Astrocyte (in vitro differentiated cells and primary cell): Measurements from ENCODE around the gene MPND. TPM values are rescaled to one million over a fixed set of nuclear protein-coding genes. Genes with fewer than 3 reads are reported as not detected.

Experiments used
- DNase-seq: peaks from one replicate; pipeline ENCODE4 v3.0.0-alpha.2; 2010; ENCODE audit warnings: low read depth
- FAIRE-seq: peaks from 2 replicates; lab custom pipeline; 2011; peaks lifted over from hg19 to GRCh38; lab: Jason Lieb, UNC
- H2AFZ ChIP-seq: 2 replicates; pipeline ENCODE4 v1.6.0; 2012; ENCODE audit warnings: low read depth, low read length, inconsistent platforms
- H3K27ac ChIP-seq: 2 replicates; pipeline ENCODE4 v1.5.1; 2011; ENCODE audit warnings: low read depth, low read length, inconsistent platforms
- H3K27me3 ChIP-seq: 2 replicates; pipeline ENCODE4 v1.6.0; 2011; ENCODE audit warnings: low read length, inconsistent platforms; ENCODE audit not compliant: insufficient read depth
- H3K36me3 ChIP-seq: 2 replicates; pipeline ENCODE4 v1.5.1; 2011; ENCODE audit warnings: low read length, inconsistent platforms; ENCODE audit not compliant: insufficient read depth
- H3K4me1 ChIP-seq: 2 replicates; pipeline ENCODE4 v1.5.1; 2011; ENCODE audit warnings: low read length, inconsistent platforms; ENCODE audit not compliant: insufficient read depth
- H3K4me2 ChIP-seq: 2 replicates; pipeline ENCODE4 v1.6.0; 2012; ENCODE audit warnings: low read length, inconsistent platforms
- H3K4me3 ChIP-seq: 2 replicates; pipeline ENCODE4 v1.5.1; 2011; ENCODE audit warnings: low read depth, mild to moderate bottlenecking, low read length, inconsistent platforms; ENCODE audit not compliant: insufficient read depth
- H3K79me2 ChIP-seq: 2 replicates; pipeline ENCODE4 v1.6.0; 2012; ENCODE audit warnings: mild to moderate bottlenecking, low read length, inconsistent platforms; ENCODE audit not compliant: insufficient read depth
- H3K9ac ChIP-seq: 2 replicates; pipeline ENCODE4 v1.6.0; 2012; ENCODE audit warnings: mild to moderate bottlenecking, low read length, inconsistent platforms
- H3K9me3 ChIP-seq: 2 replicates; pipeline ENCODE4 v1.5.1; 2012; ENCODE audit warnings: low read depth, mild to moderate bottlenecking, low read length, inconsistent platforms; ENCODE audit not compliant: insufficient read depth
- H4K20me1 ChIP-seq: 2 replicates; pipeline ENCODE4 v1.6.0; 2012; ENCODE audit warnings: low read length, inconsistent platforms; ENCODE audit not compliant: insufficient read depth
- H3K27ac Mint-ChIP-seq: one replicate; pipeline ENCODE4 v1.8.0; 2021; ENCODE audit warnings: mild to moderate bottlenecking, mixed read lengths; ENCODE audit not compliant: unreplicated experiment
- H3K27me3 Mint-ChIP-seq: one replicate; pipeline ENCODE4 v1.8.0; 2021; ENCODE audit warnings: low read depth, mixed read lengths; ENCODE audit not compliant: unreplicated experiment
- H3K36me3 Mint-ChIP-seq: one replicate; pipeline ENCODE4 v1.8.0; 2021; ENCODE audit warnings: low read depth, mixed read lengths; ENCODE audit not compliant: unreplicated experiment
- H3K4me1 Mint-ChIP-seq: one replicate; pipeline ENCODE4 v1.8.0; 2021; ENCODE audit warnings: low read depth, mixed read lengths; ENCODE audit not compliant: unreplicated experiment
- H3K4me3 Mint-ChIP-seq: one replicate; pipeline ENCODE4 v1.8.0; 2021; ENCODE audit warnings: mild to moderate bottlenecking, moderate library complexity, mixed read lengths; ENCODE audit not compliant: unreplicated experiment
- H3K9me3 Mint-ChIP-seq: one replicate; pipeline ENCODE4 v1.8.0; 2021; ENCODE audit warnings: mild to moderate bottlenecking, mixed read lengths; ENCODE audit not compliant: unreplicated experiment
- CTCF ChIP-seq: IDR thresholded peaks from 2 replicates; pipeline ENCODE4 v1.5.1; 2011; ENCODE audit warnings: low read depth, mild to moderate bottlenecking, inconsistent platforms, low read length, moderate library complexity; ENCODE audit not compliant: insufficient read depth
- EZH2 ChIP-seq: IDR thresholded peaks from 2 replicates; pipeline ENCODE4 v1.6.1; 2012; ENCODE audit warnings: mild to moderate bottlenecking, low read length, inconsistent platforms; ENCODE audit not compliant: insufficient read depth
- total RNA-seq: library from RNA; stranded (reverse); gene quantifications from 2 replicates; pipeline ENCODE4 v1.2.1, GENCODE V29; 2021

Gene MPND
- total RNA-seq, 1 donor from 2014 or later, result 14.7 TPM

DNA sequence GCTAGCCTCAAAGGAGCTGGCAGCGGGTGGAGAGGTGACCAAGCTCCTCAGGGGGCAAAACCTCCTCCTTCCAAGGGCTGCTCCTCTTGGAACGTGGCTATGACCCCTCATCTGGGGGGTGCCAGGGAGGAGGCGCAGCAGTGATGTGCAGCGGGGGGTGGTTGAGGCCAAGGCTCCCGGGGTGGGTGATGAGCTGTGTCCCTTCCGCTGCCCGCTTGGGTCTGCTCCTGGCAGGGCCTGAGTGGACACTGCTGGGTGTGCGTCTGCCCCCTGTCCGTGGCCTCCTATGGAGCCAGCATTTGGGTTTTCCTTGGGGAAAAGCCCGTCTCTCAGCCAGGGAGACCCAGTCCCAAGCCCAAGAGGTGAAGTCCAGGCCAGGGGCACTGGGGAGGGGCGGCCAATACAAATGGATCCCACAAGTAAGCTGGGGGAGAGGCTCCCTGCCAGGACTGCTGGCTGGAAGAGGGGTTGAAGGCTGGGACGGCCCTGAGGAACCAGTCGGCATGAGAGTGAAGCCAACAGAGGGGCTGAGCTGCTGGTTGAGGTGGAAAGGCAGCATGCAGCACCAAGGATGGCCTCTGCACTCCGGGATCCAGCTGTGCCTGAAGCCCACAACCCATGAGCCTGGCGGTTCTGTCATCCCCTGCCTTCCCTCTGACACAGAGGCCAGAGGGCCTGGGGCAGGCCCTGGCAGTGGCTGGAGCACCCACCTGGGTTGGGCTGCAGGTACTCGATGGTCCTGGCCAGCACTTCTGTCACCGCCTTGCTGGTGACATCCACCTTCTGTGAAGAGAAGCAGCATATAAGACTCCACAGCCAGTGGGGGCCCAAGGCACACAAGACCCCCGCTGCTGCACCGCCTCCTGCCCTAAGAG is 22.7 kb downstream of the MPND start:
- Histone ChIP-seq H3K27ac (no peak overlapping the region), H3K9me3 (no peaks in the 10 kb centered on the region), H3K4me2 (no peak overlapping the region), H3K9ac (no peak overlapping the region), H3K36me3 (peaks cover 6% of the 10 kb centered on the region), H2AFZ (no peak overlapping the region), H3K79me2 (peaks cover 50% of the 10 kb centered on the region), H3K4me3 (no peak overlapping the region), H4K20me1 (peaks cover 63% of the 10 kb centered on the region), H3K4me1 (peaks cover 22% of the 10 kb centered on the region), H3K27me3 (no peaks in the 10 kb centered on the region)
- H3K27ac Mint-ChIP-seq, result no peak overlapping the region
- peaks cover 13% of the 10 kb centered on the region for H3K4me1 Mint-ChIP-seq
- peaks cover 5% of the 10 kb centered on the region for H3K36me3 Mint-ChIP-seq
- no peak overlapping the region for H3K4me3 Mint-ChIP-seq
- FAIRE-seq, result no peak
- no peaks in the 10 kb centered on the region for H3K9me3 Mint-ChIP-seq
- H3K27me3 Mint-ChIP-seq, result no peaks in the 10 kb centered on the region
- no peak for DNase-seq
- TF ChIP-seq EZH2, result no peak
- no peak for TF ChIP-seq CTCF

DNA sequence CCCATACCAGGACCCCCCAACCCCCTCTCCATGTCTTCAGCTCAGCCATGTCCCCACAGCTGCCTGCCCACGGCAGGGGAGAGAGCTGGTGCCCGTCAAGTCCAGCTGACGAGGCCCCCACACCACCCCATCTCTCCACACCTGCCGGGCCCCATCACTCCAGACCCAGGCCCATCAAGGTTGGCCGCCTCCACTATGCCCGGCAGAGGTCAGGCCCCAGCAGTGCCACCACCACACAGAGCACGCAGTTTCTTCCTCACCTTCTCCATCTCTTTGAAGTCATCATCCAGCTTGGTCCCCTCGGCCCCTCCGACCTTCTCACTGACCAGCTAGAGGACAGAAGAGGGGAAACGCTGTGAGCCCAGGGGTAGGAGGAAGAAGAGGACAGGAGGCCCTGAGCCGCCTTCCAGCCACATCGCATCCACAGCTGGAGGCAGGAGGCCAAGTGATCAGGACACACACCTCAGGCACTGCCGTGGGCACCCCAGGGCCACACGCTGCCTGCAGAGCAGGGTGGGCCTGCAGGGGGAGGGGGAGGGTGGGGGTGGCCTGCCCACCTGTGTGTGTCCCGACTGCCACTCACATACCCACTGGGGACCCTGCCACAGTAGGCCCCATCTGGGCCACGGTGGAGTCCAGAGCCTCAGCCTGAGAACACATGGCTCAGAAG is 23.4 kb downstream of the MPND start:
- no peak overlapping the region for H3K9ac ChIP-seq
- no peaks in the 10 kb centered on the region for H3K9me3 ChIP-seq
- H3K4me2 ChIP-seq, result no peak overlapping the region
- peaks cover 68% of the 10 kb centered on the region for H4K20me1 ChIP-seq
- H2AFZ ChIP-seq, result no peak overlapping the region
- Mint-ChIP-seq H3K4me3 (no peak overlapping the region), H3K27ac (no peak overlapping the region), H3K9me3 (no peaks in the 10 kb centered on the region), H3K27me3 (no peaks in the 10 kb centered on the region), H3K36me3 (peaks cover 6% of the 10 kb centered on the region), H3K4me1 (peaks cover 14% of the 10 kb centered on the region)
- H3K27ac ChIP-seq, result no peak overlapping the region
- FAIRE-seq (no peak), DNase-seq (no peak)
- peaks cover 22% of the 10 kb centered on the region for H3K4me1 ChIP-seq
- TF ChIP-seq CTCF (no peak), EZH2 (no peak)
- H3K36me3 ChIP-seq, result peaks cover 6% of the 10 kb centered on the region
- H3K79me2 ChIP-seq, result peaks cover 57% of the 10 kb centered on the region
- no peak overlapping the region for H3K4me3 ChIP-seq
- H3K27me3 ChIP-seq, result no peaks in the 10 kb centered on the region
